ENCODE data around the gene SEC14L1.

SEC14L1 gene

DNA sequence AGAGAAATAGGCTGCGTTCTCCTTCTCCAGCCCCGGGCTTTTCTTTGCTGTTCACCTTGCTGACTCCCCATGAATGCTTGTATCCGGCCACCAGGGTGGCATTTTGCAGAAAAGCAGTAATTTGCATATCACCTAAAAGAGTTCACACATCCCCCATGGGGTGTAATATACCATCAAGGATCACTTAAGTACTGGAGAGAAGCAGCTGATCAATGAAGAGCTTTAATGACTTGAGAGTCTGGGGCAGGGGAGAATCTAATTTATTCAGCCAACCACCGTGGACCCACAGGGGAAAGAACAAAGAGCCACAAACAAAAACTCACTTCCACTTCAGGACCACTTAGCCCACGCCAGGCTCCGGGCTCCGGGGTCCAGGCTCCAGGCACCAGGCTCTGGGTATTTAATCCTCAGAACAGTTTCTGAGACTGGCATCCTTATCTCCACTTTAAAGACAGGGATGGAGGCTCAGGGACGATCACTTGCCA, 33.9 kb upstream of the SEC14L1 start:
- H3K27me3 ChIP-seq (ENCODE audit: insufficient read depth, low read length, poor library complexity) = no peaks in the 10 kb centered on the region
- H3K9ac ChIP-seq (ENCODE audit: low read depth, low read length) = no peak overlapping the region
- H3K9me3 ChIP-seq (ENCODE audit: insufficient read depth, low read length, severe bottlenecking) = no peaks in the 10 kb centered on the region
- H3K4me3 ChIP-seq (ENCODE audit: low read depth in 1 of 2, low read length in 2 of 2) = no peak overlapping the region
- no peaks in the 10 kb centered on the region for H4K20me1 ChIP-seq (ENCODE audit: insufficient read depth, low read length)
- no peak overlapping the region for H3K27ac ChIP-seq (ENCODE audit: low read length)
- no peaks in the 10 kb centered on the region for H3K79me2 ChIP-seq (ENCODE audit: insufficient read depth, low read length)
- no peaks in the 10 kb centered on the region for H3K4me1 ChIP-seq (ENCODE audit: insufficient read depth, low read length)
- no peaks in the 10 kb centered on the region for H3K36me3 ChIP-seq (ENCODE audit: insufficient read depth, low read length)
- DNase-seq (no peak), ATAC-seq (ENCODE audit: insufficient read depth, low read depth) (no peak)
- H2AFZ ChIP-seq (ENCODE audit: low read depth, low read length) = no peak overlapping the region
- H3K4me2 ChIP-seq (ENCODE audit: insufficient read depth, low read length) = no peak overlapping the region
- TF ChIP-seq CTCF (IDR thresholded peaks at IDR 0.05; ENCODE audit: borderline replicate concordance, extremely low read depth, low read length, poor library complexity, severe bottlenecking) (peak; percentile 0), EZH2 (IDR thresholded peaks at IDR 0.05; ENCODE audit: borderline replicate concordance, low read depth, low read length, severe bottlenecking) (no peak)

GRCh38 chr17:77107506-77108433, 33.0 kb upstream of the SEC14L1 start:
- no peak for TF ChIP-seq EZH2 (IDR thresholded peaks at IDR 0.05; ENCODE audit: borderline replicate concordance, low read depth, low read length, severe bottlenecking)
- TF ChIP-seq CTCF (IDR thresholded peaks at IDR 0.05; ENCODE audit: borderline replicate concordance, extremely low read depth, low read length, poor library complexity, severe bottlenecking) = no peak
- Histone ChIP-seq H3K4me1 (ENCODE audit: insufficient read depth, low read length) (no peaks in the 10 kb centered on the region), H3K4me2 (ENCODE audit: insufficient read depth, low read length) (no peak overlapping the region), H3K27me3 (ENCODE audit: insufficient read depth, low read length, poor library complexity) (no peaks in the 10 kb centered on the region), H3K27ac (ENCODE audit: low read length) (no peak overlapping the region), H3K36me3 (ENCODE audit: insufficient read depth, low read length) (no peaks in the 10 kb centered on the region), H3K9me3 (ENCODE audit: insufficient read depth, low read length, severe bottlenecking) (no peaks in the 10 kb centered on the region), H3K9ac (ENCODE audit: low read depth, low read length) (no peak overlapping the region), H3K79me2 (ENCODE audit: insufficient read depth, low read length) (no peaks in the 10 kb centered on the region), H4K20me1 (ENCODE audit: insufficient read depth, low read length) (no peaks in the 10 kb centered on the region), H3K4me3 (ENCODE audit: low read depth in 1 of 2, low read length in 2 of 2) (no peak overlapping the region), H2AFZ (ENCODE audit: low read depth, low read length) (no peak overlapping the region)
- ATAC-seq (ENCODE audit: insufficient read depth, low read depth) (no peak), DNase-seq (no peak)

DNA sequence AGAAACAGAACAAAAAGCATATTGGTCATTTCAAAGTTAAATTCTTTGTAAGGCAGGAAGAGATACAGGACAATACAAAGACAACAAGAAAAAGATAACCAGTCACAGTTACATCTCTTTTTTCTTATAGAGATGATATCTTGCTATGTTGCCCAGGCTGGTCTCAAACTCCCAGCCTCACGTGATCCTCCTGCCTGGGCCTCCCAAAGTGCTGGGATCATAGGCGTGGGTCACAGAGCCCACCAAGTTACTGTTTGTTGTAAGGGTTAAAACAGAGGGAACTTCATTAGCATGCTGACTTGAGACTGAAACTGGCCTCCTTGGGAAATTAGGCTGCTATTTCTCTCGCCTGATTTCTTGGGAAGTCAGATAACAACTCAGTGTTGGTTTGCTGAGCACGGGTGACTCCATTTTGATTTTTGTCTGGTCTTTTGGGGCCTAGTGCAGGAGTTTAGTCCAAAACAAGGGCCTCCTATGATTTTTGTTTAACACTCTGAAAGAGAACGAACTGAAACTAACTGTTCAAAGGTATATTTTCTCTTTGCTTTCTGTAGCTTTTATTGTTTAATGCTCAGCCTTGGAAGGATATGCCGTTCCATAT, 31.5 kb upstream of the SEC14L1 start:
- H3K4me2 ChIP-seq (ENCODE audit: insufficient read depth, low read length) = no peak overlapping the region
- H3K27ac ChIP-seq (ENCODE audit: low read length) = no peak overlapping the region

More for the DNA sequence above, 31.5 kb upstream of the SEC14L1 start:
- H4K20me1 ChIP-seq (ENCODE audit: insufficient read depth, low read length) = no peaks in the 10 kb centered on the region
- H3K4me3 ChIP-seq (ENCODE audit: low read depth in 1 of 2, low read length in 2 of 2) = no peak overlapping the region
- no peaks in the 10 kb centered on the region for H3K4me1 ChIP-seq (ENCODE audit: insufficient read depth, low read length)
- H3K9ac ChIP-seq (ENCODE audit: low read depth, low read length) = no peak overlapping the region
- no peaks in the 10 kb centered on the region for H3K9me3 ChIP-seq (ENCODE audit: insufficient read depth, low read length, severe bottlenecking)
- H3K79me2 ChIP-seq (ENCODE audit: insufficient read depth, low read length) = no peaks in the 10 kb centered on the region
- H3K36me3 ChIP-seq (ENCODE audit: insufficient read depth, low read length) = no peaks in the 10 kb centered on the region
- DNase-seq = no peak
- no peak for ATAC-seq (ENCODE audit: insufficient read depth, low read depth)
- TF ChIP-seq EZH2 (IDR thresholded peaks at IDR 0.05; ENCODE audit: borderline replicate concordance, low read depth, low read length, severe bottlenecking) = no peak
- no peak for TF ChIP-seq CTCF (IDR thresholded peaks at IDR 0.05; ENCODE audit: borderline replicate concordance, extremely low read depth, low read length, poor library complexity, severe bottlenecking)
- H3K27me3 ChIP-seq (ENCODE audit: insufficient read depth, low read length, poor library complexity) = no peaks in the 10 kb centered on the region
- no peak overlapping the region for H2AFZ ChIP-seq (ENCODE audit: low read depth, low read length)
